ENCODE measurements around the gene ZNF423. TPM values are rescaled to one million over a fixed set of nuclear protein-coding genes. Genes with fewer than 3 reads are reported as not detected.

Gene ZNF423
- total and polyA plus RNA-seq, 2 experiments from 2014 or later, result 14.9 to 41.8 TPM

GRCh38 chr16:49643429-49644144 lies 212.3 kb downstream of the ZNF423 start:
- Mint-ChIP-seq H3K27me3 (ENCODE audit: insufficient read depth, low read depth, poor library complexity) (peaks cover 17% of the 10 kb centered on the region), H3K27ac (peak overlapping the region; percentile 15; the same call in 1 of the 2 replicates), H3K4me1 (peaks cover 51% of the 10 kb centered on the region), H3K4me3 (no peak overlapping the region), H3K9me3 (peaks cover 29% of the 10 kb centered on the region), H3K36me3 (ENCODE audit: low read depth) (peaks cover 35% of the 10 kb centered on the region)
- H3K36me3 ChIP-seq (ENCODE audit: insufficient read depth), result peaks cover 3% of the 10 kb centered on the region; the same call in 1 of the 2 replicates
- DNase-seq (ENCODE audit: low spot score) (no peak), ATAC-seq (peak; percentile 5)
- no peaks in the 10 kb centered on the region for H3K27me3 ChIP-seq (ENCODE audit: insufficient read depth)
- no peak overlapping the region for H3K27ac ChIP-seq (ENCODE audit: low read depth)
- H3K4me2 ChIP-seq, result no peak overlapping the region
- H4K20me1 ChIP-seq (replicated peaks; ENCODE audit: insufficient read depth), result no peaks in the 10 kb centered on the region
- peaks cover 34% of the 10 kb centered on the region for H3K4me1 ChIP-seq (ENCODE audit: insufficient read depth)
- TF ChIP-seq EZH2phosphoT487 (IDR thresholded peaks at IDR 0.05; ENCODE audit: unreplicated experiment) (no peak), CREB1 (CRISPR knock-in tag; IDR thresholded peaks at IDR 0.05; ENCODE audit: low read depth) (no peak), ZNF114 (CRISPR knock-in tag; IDR thresholded peaks at IDR 0.05) (no peak), NANOG (IDR thresholded peaks at IDR 0.05; ENCODE audit: borderline replicate concordance) (no peak), JUNB (IDR thresholded peaks at IDR 0.05; ENCODE audit: unreplicated experiment) (no peak), REST (IDR thresholded peaks at IDR 0.05; ENCODE audit: unreplicated experiment) (no peak), ETS1 (IDR thresholded peaks at IDR 0.05) (no peak), POLR2AphosphoS5 (IDR thresholded peaks at IDR 0.05; ENCODE audit: low read depth) (no peak), ZNF331 (CRISPR knock-in tag; IDR thresholded peaks at IDR 0.05; ENCODE audit: low read depth) (no peak), STAT1 (IDR thresholded peaks at IDR 0.05; ENCODE audit: unreplicated experiment) (no peak), EZH2 (IDR thresholded peaks at IDR 0.05; ENCODE audit: low read depth, unreplicated experiment) (no peak), CTCF (conservative IDR thresholded peaks at IDR 0.05; ENCODE audit: low read depth in 2 of 2) (no peak), ZNF462 (CRISPR knock-in tag; IDR thresholded peaks at IDR 0.05) (no peak)
- no peak overlapping the region for H2AFZ ChIP-seq
- no peaks in the 10 kb centered on the region; the same call in 1 of the 2 replicates for H3K79me2 ChIP-seq (replicated peaks; ENCODE audit: insufficient read depth)
- no peaks in the 10 kb centered on the region for H3K9me2 ChIP-seq (ENCODE audit: insufficient read depth)
- no peak overlapping the region for H3K4me3 ChIP-seq
- H3F3A ChIP-seq (replicated peaks; ENCODE audit: low read depth), result no peaks in the 10 kb centered on the region
